OCI-LY7 (cell line): ENCODE data around the gene TJP3.

Source experiments
- CTCF ChIP-seq: fragments of 200-600 bp; sonication (generic); conservative IDR thresholded peaks from 2 replicates; pipeline ENCODE4 v1.5.1; 2014; ENCODE audit warnings: mild to moderate bottlenecking, antibody characterized with exemption, low read length, moderate library complexity, mixed read lengths
- EZH2phosphoT487 ChIP-seq: fragments of 200-600 bp; sonication (generic); IDR thresholded peaks from 2 replicates; pipeline ENCODE4 v1.6.1; 2018; ENCODE audit warnings: low read depth, borderline replicate concordance, mild to moderate bottlenecking, mixed run types, antibody characterized with exemption, low read length, moderate library complexity, mixed read lengths

- TF ChIP-seq CTCF (no peak), EZH2phosphoT487 (no peak)
Observed at GRCh38 chr19:3771906-3772455, 63.8 kb downstream of the TJP3 start, which contains the start of gene RAX2.
